Calu3 (cell line): Measurements from ENCODE around the gene CCDC197. TPM values are rescaled to one million over a fixed set of nuclear protein-coding genes. Genes with fewer than 3 reads are reported as not detected.
A peak's percentile ranks its signal among the peaks of the same experiment; 100 is the strongest.

Experiments
- BruUV-seq: library from RNA; stranded (reverse); fragments of 400-500 nt; replicated peaks from 2 replicates; lab custom pipeline; 2021; lab: Mats Ljungman, UMichigan
- CTCF ChIA-PET: fragments of 300-600 bp; sonication (Branson Sonifier 250); formaldehyde crosslinking; loops from one replicate; lab custom pipeline; 2022; ENCODE audit warnings: antibody characterized with exemption; lab: Charles Lee
- DNase-seq: peaks from one replicate; pipeline ENCODE4 v3.0.0; 2022
- H3K27ac Mint-ChIP-seq: one replicate; pipeline ENCODE4 v1.8.0; 2022; ENCODE audit warnings: mixed read lengths; ENCODE audit not compliant: unreplicated experiment
- H3K27me3 Mint-ChIP-seq: one replicate; pipeline ENCODE4 v1.8.0; 2022; ENCODE audit warnings: mixed read lengths; ENCODE audit not compliant: unreplicated experiment
- H3K36me3 Mint-ChIP-seq: one replicate; pipeline ENCODE4 v1.8.0; 2022; ENCODE audit warnings: mild to moderate bottlenecking, moderate library complexity, mixed read lengths; ENCODE audit not compliant: insufficient read depth, unreplicated experiment
- H3K4me1 Mint-ChIP-seq: one replicate; pipeline ENCODE4 v1.8.0; 2022; ENCODE audit warnings: mild to moderate bottlenecking, low read depth, mixed read lengths; ENCODE audit not compliant: unreplicated experiment
- H3K4me3 Mint-ChIP-seq: one replicate; pipeline ENCODE4 v1.8.0; 2022; ENCODE audit warnings: mild to moderate bottlenecking, low read depth, moderate library complexity, mixed read lengths; ENCODE audit not compliant: unreplicated experiment
- H3K9me3 Mint-ChIP-seq: one replicate; pipeline ENCODE4 v1.8.0; 2022; ENCODE audit warnings: low read depth, mixed read lengths; ENCODE audit not compliant: unreplicated experiment
- CTCF ChIP-seq: fragments of 200-600 bp; IDR thresholded peaks from one replicate; pipeline ENCODE4 v1.8.0; 2022; ENCODE audit warnings: antibody characterized with exemption; ENCODE audit not compliant: unreplicated experiment
- intact Hi-C: fragments of 100-400 bp; cut with micrococcal nuclease; formaldehyde crosslinking; loops from one replicate; pipeline ENCODE4 v1.10.0; 2022; ENCODE audit not compliant: unreplicated experiment
- total RNA-seq: library from RNA; stranded (reverse); gene quantifications from 2 replicates; pipeline ENCODE4 v1.2.3, GENCODE V29; 2022

CCDC197 gene
- total RNA-seq, 1 experiment from 2014 or later = not detected

DNA sequence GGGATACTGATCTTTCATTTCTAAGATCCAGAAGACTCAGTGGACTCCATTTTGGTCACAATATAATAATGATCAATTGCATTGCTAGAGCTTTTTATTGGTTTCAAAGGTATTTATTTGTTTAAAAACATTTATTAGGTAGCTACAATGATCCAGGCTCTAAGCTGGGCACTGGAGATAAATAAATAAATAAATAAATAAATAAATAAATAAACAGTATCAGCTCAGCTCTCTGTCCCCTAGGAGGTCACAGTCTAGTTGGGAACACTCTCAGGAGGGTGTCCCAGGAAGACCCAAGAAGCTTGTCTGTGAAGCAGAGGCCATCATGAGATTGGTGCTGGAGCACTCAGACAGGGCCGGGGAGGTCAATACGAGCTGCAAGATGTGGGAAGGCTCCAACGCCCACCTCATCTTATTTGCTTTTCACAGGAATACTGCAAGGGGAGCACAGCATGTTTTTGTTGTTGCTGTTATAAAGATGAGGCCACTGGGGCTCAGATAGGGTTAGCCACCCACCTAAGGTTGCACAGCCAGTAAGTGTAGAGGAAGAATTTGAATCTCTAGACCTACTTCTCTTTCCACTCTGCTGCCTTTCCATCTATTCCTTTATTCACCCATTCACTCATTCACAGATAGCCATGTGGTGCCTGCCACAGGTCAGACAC is 36.2 kb upstream of the CCDC197 start:
- BruUV-seq = no TSS peak

GRCh38 chr14:93961620-93962019 is 35.5 kb upstream of the CCDC197 start:
- CTCF ChIA-PET = no interaction called here
- peaks cover 89% of the 10 kb centered on the region for H3K4me1 Mint-ChIP-seq
- no TSS peak for BruUV-seq

More for the DNA sequence above, 36.2 kb upstream of the CCDC197 start:
- no peak overlapping the region for H3K4me3 Mint-ChIP-seq
- no peaks in the 10 kb centered on the region for H3K27me3 Mint-ChIP-seq
- CTCF ChIA-PET = interaction anchor here (0.6 to 2.4 kb wide), 4 partner anchors 9 to 567 kb away, joined by 3 to 16 read pairs (median 4); no protein-coding TSS in a partner anchor
- H3K27ac Mint-ChIP-seq = peak overlapping the region; percentile 30
- DNase-seq = no peak
- peaks cover 5% of the 10 kb centered on the region for H3K9me3 Mint-ChIP-seq
- intact Hi-C loops = no loop called here
- H3K4me1 Mint-ChIP-seq = peaks cover 89% of the 10 kb centered on the region
- TF ChIP-seq CTCF = no peak
- peaks cover 22% of the 10 kb centered on the region for H3K36me3 Mint-ChIP-seq

GRCh38 chr14:93962701-93963601 is 34.1 kb upstream of the CCDC197 start:
- H3K27me3 Mint-ChIP-seq = no peaks in the 10 kb centered on the region
- intact Hi-C loops = no loop called here
- peaks cover 22% of the 10 kb centered on the region for H3K36me3 Mint-ChIP-seq
- H3K4me3 Mint-ChIP-seq = no peak overlapping the region
- no peak overlapping the region for H3K27ac Mint-ChIP-seq
- TF ChIP-seq CTCF = no peak
- H3K4me1 Mint-ChIP-seq = peaks cover 75% of the 10 kb centered on the region
- no TSS peak for BruUV-seq
- peaks cover 5% of the 10 kb centered on the region for H3K9me3 Mint-ChIP-seq
- CTCF ChIA-PET = interaction anchor here (0.9 kb wide), 1 partner anchor 23 kb away, joined by 3 read pairs; no protein-coding TSS in a partner anchor
- DNase-seq = no peak

More at GRCh38 chr14:93961620-93962019, 35.5 kb upstream of the CCDC197 start:
- Mint-ChIP-seq H3K27ac (peak overlapping the region; percentile 30), H3K9me3 (peaks cover 5% of the 10 kb centered on the region), H3K4me3 (no peak overlapping the region), H3K36me3 (peaks cover 22% of the 10 kb centered on the region), H3K27me3 (no peaks in the 10 kb centered on the region)
- no peak for TF ChIP-seq CTCF
- DNase-seq = no peak
- intact Hi-C loops = no loop called here

GRCh38 chr14:93963692-93964091 is 33.4 kb upstream of the CCDC197 start:
- H3K27ac Mint-ChIP-seq = no peak overlapping the region
- intact Hi-C loops = no loop called here
- TF ChIP-seq CTCF = no peak
- H3K9me3 Mint-ChIP-seq = peaks cover 5% of the 10 kb centered on the region
- H3K27me3 Mint-ChIP-seq = no peaks in the 10 kb centered on the region
- peaks cover 68% of the 10 kb centered on the region for H3K4me1 Mint-ChIP-seq
- H3K36me3 Mint-ChIP-seq = peaks cover 22% of the 10 kb centered on the region
- H3K4me3 Mint-ChIP-seq = no peak overlapping the region
- no peak for DNase-seq
- CTCF ChIA-PET = interaction anchor here (0.9 kb wide), 1 partner anchor 24 kb away, joined by 3 read pairs; no protein-coding TSS in a partner anchor
- no TSS peak for BruUV-seq
